Ovary (tissue), 3 donors: Measurements from ENCODE around the gene SPATA24.

Source experiments
- EP300 ChIP-seq: sonication (generic); formaldehyde crosslinking; IDR thresholded peaks from one replicate; pipeline ENCODE4 v1.6.1; 2017; ENCODE audit warnings: antibody characterized with exemption
- POLR2A ChIP-seq: fragments of 450-650 bp; IDR thresholded peaks from one replicate; pipeline ENCODE4 v1.6.1; 2017; ENCODE audit warnings: antibody characterized with exemption, mild to moderate bottlenecking, moderate library complexity
- TF ChIP-seq, protein P1 (sequence below), 3 donors: fragments of 450-650 bp in 2 of 3; fragments of 200-600 bp in 1 of 3; IDR thresholded peaks; one replicate each; pipeline versions ENCODE4 v1.5.1 to v1.8.0; 2016 to 2022; ENCODE audit warnings: antibody characterized with exemption in 3 of 3, mild to moderate bottlenecking in 1 of 3
- donor health status: DM: no; HTN: no; CAD: no.

DNA sequence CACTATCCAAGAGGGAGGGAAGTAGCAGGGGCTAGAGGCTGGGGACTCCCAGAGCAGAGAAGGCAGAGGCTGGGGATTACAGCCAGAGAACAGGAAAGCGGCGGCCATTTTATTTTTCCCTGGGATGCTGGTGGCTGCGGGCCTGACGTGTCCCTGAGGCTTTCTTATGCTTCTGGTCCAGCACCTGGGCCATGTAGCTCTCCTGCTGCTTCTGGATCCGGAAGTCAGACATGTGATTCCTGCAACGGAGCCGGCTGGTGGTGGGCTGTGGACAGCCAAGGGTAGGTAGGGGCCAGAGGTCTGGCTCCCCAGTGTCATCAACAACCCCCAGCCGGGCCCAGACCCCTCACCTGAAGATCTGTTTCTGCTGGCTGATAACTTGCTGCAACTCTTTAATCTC, 7.2 kb downstream of the SPATA24 start:
- TF ChIP-seq EP300, result no peak
- TF ChIP-seq, protein P1, sequence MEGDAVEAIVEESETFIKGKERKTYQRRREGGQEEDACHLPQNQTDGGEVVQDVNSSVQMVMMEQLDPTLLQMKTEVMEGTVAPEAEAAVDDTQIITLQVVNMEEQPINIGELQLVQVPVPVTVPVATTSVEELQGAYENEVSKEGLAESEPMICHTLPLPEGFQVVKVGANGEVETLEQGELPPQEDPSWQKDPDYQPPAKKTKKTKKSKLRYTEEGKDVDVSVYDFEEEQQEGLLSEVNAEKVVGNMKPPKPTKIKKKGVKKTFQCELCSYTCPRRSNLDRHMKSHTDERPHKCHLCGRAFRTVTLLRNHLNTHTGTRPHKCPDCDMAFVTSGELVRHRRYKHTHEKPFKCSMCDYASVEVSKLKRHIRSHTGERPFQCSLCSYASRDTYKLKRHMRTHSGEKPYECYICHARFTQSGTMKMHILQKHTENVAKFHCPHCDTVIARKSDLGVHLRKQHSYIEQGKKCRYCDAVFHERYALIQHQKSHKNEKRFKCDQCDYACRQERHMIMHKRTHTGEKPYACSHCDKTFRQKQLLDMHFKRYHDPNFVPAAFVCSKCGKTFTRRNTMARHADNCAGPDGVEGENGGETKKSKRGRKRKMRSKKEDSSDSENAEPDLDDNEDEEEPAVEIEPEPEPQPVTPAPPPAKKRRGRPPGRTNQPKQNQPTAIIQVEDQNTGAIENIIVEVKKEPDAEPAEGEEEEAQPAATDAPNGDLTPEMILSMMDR (IDR thresholded peaks at IDR 0.05), result no peak
- TF ChIP-seq POLR2A, result no peak
